Endothelial cell of umbilical vein (primary cell): ENCODE results near the gene CABLES1. TPM values are rescaled to one million over a fixed set of nuclear protein-coding genes. Genes with fewer than 3 reads are reported as not detected.
"Not testable (repeated sequence)": the region's sequence is repeated elsewhere in the genome, so short reads cannot be mapped to it uniquely, and the experiment has no call there.

Experiments
- BruUV-seq: library from RNA; stranded (reverse); fragments of 400-500 nt; replicated peaks from 2 replicates; lab custom pipeline; 2021; lab: Mats Ljungman, UMichigan
- CTCF ChIA-PET: fragments of 300-600, 350-600 bp; sonication (Branson Sonifier 250); formaldehyde crosslinking; loops from one replicate; lab custom pipeline; 2021; ENCODE audit warnings: antibody characterized with exemption, inconsistent platforms; lab: Charles Lee
- POLR2A ChIA-PET: fragments of 300-600, 350-600 bp; sonication (Branson Sonifier 250); formaldehyde crosslinking; loops from one replicate; lab custom pipeline; 2021; ENCODE audit warnings: antibody characterized with exemption, inconsistent platforms; lab: Charles Lee
- DNase-seq: peaks from one replicate; pipeline ENCODE4 v3.0.0-alpha.2; 2011; ENCODE audit warnings: low read depth, low spot score
- FAIRE-seq: peaks from 2 replicates; lab custom pipeline; 2011; peaks lifted over from hg19 to GRCh38; lab: Jason Lieb, UNC
- H2AFZ ChIP-seq: 2 replicates; pipeline ENCODE4 v1.6.0; 2012; ENCODE audit warnings: low read depth, low read length, control low read depth, inconsistent platforms
- H3K27ac ChIP-seq: 2 replicates; pipeline ENCODE4 v1.5.1; 2011; ENCODE audit warnings: low read depth, mild to moderate bottlenecking, control low read depth, low read length, moderate library complexity; ENCODE audit not compliant: insufficient read depth
- H3K27me3 ChIP-seq, 2 experiments: 2 replicates each; pipeline versions ENCODE4 v1.6.0 to v1.6.1; 2011; ENCODE audit warnings: low read length in 2 of 2, mixed read lengths in 1 of 2; ENCODE audit not compliant: control insufficient read depth in 2 of 2, insufficient read depth in 2 of 2
- H3K36me3 ChIP-seq, 2 experiments: 2 replicates in 1 of 2; 3 replicates in 1 of 2; pipeline ENCODE4 v1.5.1; 2011; ENCODE audit warnings: low read length in 2 of 2, mild to moderate bottlenecking in 1 of 2, moderate library complexity in 1 of 2; ENCODE audit not compliant: control insufficient read depth in 2 of 2, insufficient read depth in 2 of 2; ENCODE audit errors: extremely low read depth in 1 of 2
- H3K4me1 ChIP-seq: 3 replicates; pipeline ENCODE4 v1.5.1; 2011; ENCODE audit warnings: mild to moderate bottlenecking, low read length; ENCODE audit not compliant: control insufficient read depth, insufficient read depth; ENCODE audit errors: extremely low read depth
- H3K4me2 ChIP-seq: 2 replicates; pipeline ENCODE4 v1.6.1; 2011; ENCODE audit warnings: low read length, control low read depth, mixed read lengths; ENCODE audit not compliant: insufficient read depth
- H3K4me3 ChIP-seq, 3 experiments: fragments of 200-600 bp in 1 of 3; sonication (generic), shearing (Covaris generic) in 1 of 3; replicated peaks in 1 of 3; 2 replicates each; pipeline ENCODE4 v1.5.1; 2011 to 2016; ENCODE audit warnings: control low read depth in 3 of 3, low read length in 3 of 3, mild to moderate bottlenecking in 2 of 3, inconsistent platforms in 1 of 3, low read depth in 1 of 3, moderate library complexity in 1 of 3; ENCODE audit not compliant: insufficient read depth in 1 of 3
- H3K79me2 ChIP-seq: 2 replicates; pipeline ENCODE4 v1.6.0; 2012; ENCODE audit warnings: low read length, inconsistent platforms; ENCODE audit not compliant: control insufficient read depth, insufficient read depth
- H3K9ac ChIP-seq: replicated peaks from 2 replicates; pipeline ENCODE3; 2011; ENCODE audit warnings: low read length, control low read depth; ENCODE audit not compliant: insufficient read depth; ENCODE audit errors: extremely low read depth
- H3K9me1 ChIP-seq: replicated peaks from 3 replicates; pipeline ENCODE4 v1.6.0; 2011; ENCODE audit warnings: mild to moderate bottlenecking, low read length; ENCODE audit not compliant: control insufficient read depth, insufficient read depth; ENCODE audit errors: extremely low read depth
- H3K9me3 ChIP-seq: replicated peaks from 2 replicates; pipeline ENCODE4 v1.5.1; 2012; ENCODE audit warnings: low read length, inconsistent platforms; ENCODE audit not compliant: control insufficient read depth, insufficient read depth
- H4K20me1 ChIP-seq: replicated peaks from 2 replicates; pipeline ENCODE3; 2011; ENCODE audit warnings: mild to moderate bottlenecking, low read length; ENCODE audit not compliant: control insufficient read depth, insufficient read depth; ENCODE audit errors: extremely low read depth
- FOS ChIP-seq: IDR thresholded peaks from 2 replicates; pipeline ENCODE4 v1.6.1; 2011; ENCODE audit warnings: mild to moderate bottlenecking, low read length, moderate library complexity, borderline replicate concordance; ENCODE audit not compliant: insufficient read depth
- GATA2 ChIP-seq: IDR thresholded peaks from 2 replicates; pipeline ENCODE4 v1.7.0; 2011; ENCODE audit warnings: low read depth, mild to moderate bottlenecking, moderate library complexity, mixed read lengths, low read length; ENCODE audit not compliant: insufficient read length, insufficient read depth
- MYC ChIP-seq: IDR thresholded peaks from one replicate; pipeline ENCODE4 v1.6.1; 2011; ENCODE audit warnings: mild to moderate bottlenecking, low read depth, low read length
- POLR2A ChIP-seq: IDR thresholded peaks from 2 replicates; pipeline ENCODE4 v1.6.1; 2012; ENCODE audit warnings: low read depth, mild to moderate bottlenecking, control low read depth, low read length
- POLR2AphosphoS5 ChIP-seq: IDR thresholded peaks from 2 replicates; pipeline ENCODE4 v1.6.1; 2012; ENCODE audit warnings: low read depth, mild to moderate bottlenecking, control low read depth, low read length, moderate library complexity; ENCODE audit not compliant: insufficient read depth
- dilution Hi-C: fragments of 300-500 bp; cut with MboI; formaldehyde crosslinking; loops from one replicate; pipeline ENCODE4 v1.15.0; 2019; ENCODE audit warnings: low sequenced_read_pairs; ENCODE audit not compliant: extremely low pct_ligation_motif_present
- intact Hi-C: fragments of 100-400 bp; cut with micrococcal nuclease; formaldehyde crosslinking; loops from one replicate; pipeline ENCODE4 v1.10.0; 2022
- polyA plus RNA-seq, 4 experiments: library from polyadenylated mRNA; depleted of rRNA in 3 of 4; stranded (reverse) in 3 of 4; unstranded in 1 of 4; fragments of >200 nt; gene quantifications; 2 replicates each; pipeline versions ENCODE4 v1.2.1 to v1.2.3, GENCODE V29; 2011 to 2012; ENCODE audit warnings: missing spikeins in 1 of 4
- total RNA-seq: library from RNA; stranded (reverse); gene quantifications from 2 replicates; pipeline ENCODE4 v1.2.3, GENCODE V29; 2021
- TF ChIP-seq, protein P1 (sequence below): IDR thresholded peaks from 2 replicates; pipeline ENCODE4 v1.6.1; 2011; ENCODE audit not compliant: insufficient read depth, insufficient read length
- TF ChIP-seq, protein P2 (sequence below), 2 donors: IDR thresholded peaks; 1 replicate in 1 of 2; 2 replicates in 1 of 2; pipeline ENCODE4 v1.5.1; 2011; ENCODE audit warnings: low read length in 2 of 2, mild to moderate bottlenecking in 2 of 2, moderate library complexity in 2 of 2, control low read depth in 1 of 2, inconsistent platforms in 1 of 2, low read depth in 1 of 2; ENCODE audit not compliant: insufficient read depth in 1 of 2; ENCODE audit errors: extremely low read depth in 1 of 2

Gene CABLES1
- total and polyA plus RNA-seq, 2 donors (not counting 3 experiments of a cell fraction or from before 2014, with no cell fraction given): 40.2 to 71.1 TPM

DNA sequence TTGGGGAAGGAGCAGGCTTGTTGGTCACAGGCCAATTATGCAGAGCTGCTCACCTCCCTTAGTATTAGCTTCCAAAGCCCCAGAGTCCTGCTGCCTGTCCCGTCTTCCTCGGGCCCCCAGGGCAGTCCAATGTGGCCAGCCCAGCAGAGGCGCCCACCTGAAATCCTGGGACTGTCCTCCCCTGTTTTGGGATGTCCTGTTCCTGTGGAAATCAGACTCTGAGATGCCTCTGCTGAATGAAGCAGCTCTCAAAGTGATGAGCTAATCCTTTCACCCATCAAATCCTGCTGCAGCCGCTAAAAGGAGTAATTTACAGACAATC lies 105.3 kb downstream of the CABLES1 start:
- Histone ChIP-seq H4K20me1 (no peaks in the 10 kb centered on the region), H3K27ac (no peak overlapping the region), H3K36me3 (peaks cover 6 to 20% of the 10 kb centered on the region in 2 experiments), H2AFZ (no peak overlapping the region), H3K4me2 (no peak overlapping the region), H3K9me1 (no peaks in the 10 kb centered on the region), H3K4me1 (peaks cover 21% of the 10 kb centered on the region), H3K4me3 (no peak overlapping the region), H3K9me3 (no peaks in the 10 kb centered on the region), H3K27me3 (no peaks in the 10 kb centered on the region), H3K9ac (no peak overlapping the region), H3K79me2 (no peaks in the 10 kb centered on the region)
- no TSS peak for BruUV-seq
- intact Hi-C loops: no loop called here
- CTCF ChIA-PET: no interaction called here
- no peak for DNase-seq
- dilution Hi-C loops: no loop called here
- TF ChIP-seq, protein P1, sequence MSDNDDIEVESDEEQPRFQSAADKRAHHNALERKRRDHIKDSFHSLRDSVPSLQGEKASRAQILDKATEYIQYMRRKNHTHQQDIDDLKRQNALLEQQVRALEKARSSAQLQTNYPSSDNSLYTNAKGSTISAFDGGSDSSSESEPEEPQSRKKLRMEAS: no peak
- TF ChIP-seq POLR2AphosphoS5 (no peak), POLR2A (no peak), MYC (no peak), GATA2 (no peak), FOS (no peak)
- TF ChIP-seq, protein P2, sequence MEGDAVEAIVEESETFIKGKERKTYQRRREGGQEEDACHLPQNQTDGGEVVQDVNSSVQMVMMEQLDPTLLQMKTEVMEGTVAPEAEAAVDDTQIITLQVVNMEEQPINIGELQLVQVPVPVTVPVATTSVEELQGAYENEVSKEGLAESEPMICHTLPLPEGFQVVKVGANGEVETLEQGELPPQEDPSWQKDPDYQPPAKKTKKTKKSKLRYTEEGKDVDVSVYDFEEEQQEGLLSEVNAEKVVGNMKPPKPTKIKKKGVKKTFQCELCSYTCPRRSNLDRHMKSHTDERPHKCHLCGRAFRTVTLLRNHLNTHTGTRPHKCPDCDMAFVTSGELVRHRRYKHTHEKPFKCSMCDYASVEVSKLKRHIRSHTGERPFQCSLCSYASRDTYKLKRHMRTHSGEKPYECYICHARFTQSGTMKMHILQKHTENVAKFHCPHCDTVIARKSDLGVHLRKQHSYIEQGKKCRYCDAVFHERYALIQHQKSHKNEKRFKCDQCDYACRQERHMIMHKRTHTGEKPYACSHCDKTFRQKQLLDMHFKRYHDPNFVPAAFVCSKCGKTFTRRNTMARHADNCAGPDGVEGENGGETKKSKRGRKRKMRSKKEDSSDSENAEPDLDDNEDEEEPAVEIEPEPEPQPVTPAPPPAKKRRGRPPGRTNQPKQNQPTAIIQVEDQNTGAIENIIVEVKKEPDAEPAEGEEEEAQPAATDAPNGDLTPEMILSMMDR (IDR thresholded peaks at IDR 0.05; ENCODE audit: extremely low read depth in 1 of 2, insufficient read depth in 1 of 2, low read depth in 1 of 2, low read length in 2 of 2): no peak
- POLR2A ChIA-PET: no interaction called here
- FAIRE-seq: no peak

DNA sequence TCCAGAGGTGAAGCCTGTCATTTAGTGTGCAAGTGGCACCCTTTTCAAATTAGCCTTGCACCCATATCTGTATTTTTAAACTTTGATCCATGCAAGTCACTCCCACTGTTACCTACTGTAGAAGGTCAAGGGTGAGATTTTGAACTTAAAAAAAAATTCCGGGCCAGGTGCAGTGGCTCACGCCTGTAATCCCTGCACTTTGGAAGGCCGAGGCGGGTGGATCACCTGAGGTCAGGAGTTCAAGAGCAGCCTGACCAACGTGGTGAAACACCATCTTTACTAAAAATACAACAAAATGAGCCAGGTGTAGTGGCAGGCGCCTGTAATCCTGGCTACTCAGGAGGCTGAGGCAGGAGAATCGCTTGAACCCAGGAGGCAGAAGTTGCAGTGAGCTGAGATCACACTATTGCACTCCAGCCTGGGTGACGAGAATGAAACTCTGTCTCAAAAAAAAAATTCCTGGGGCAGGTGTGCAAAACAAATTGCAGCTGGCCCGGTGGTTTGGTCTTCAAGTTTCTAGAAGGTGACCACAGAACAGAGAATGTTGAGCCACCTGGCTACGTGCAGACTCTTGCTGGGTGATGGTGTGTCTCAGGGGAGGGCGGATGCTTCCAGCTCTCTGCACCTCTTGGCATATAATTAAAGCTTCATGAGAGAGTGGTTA lies 106.7 kb downstream of the CABLES1 start:
- intact Hi-C loops, POLR2A ChIA-PET, dilution Hi-C loops: not testable (repeated sequence)

More for the DNA sequence above, 106.7 kb downstream of the CABLES1 start:
- peaks cover 6 to 17% of the 10 kb centered on the region in 2 experiments for H3K36me3 ChIP-seq
- H3K9me1 ChIP-seq, DNase-seq, H4K20me1 ChIP-seq, H3K4me3 ChIP-seq, H3K9ac ChIP-seq, H3K27ac ChIP-seq, H2AFZ ChIP-seq, BruUV-seq, H3K27me3 ChIP-seq, H3K9me3 ChIP-seq, H3K4me2 ChIP-seq, FAIRE-seq, H3K79me2 ChIP-seq: not testable (repeated sequence)
- H3K4me1 ChIP-seq: peaks cover 21% of the 10 kb centered on the region
- CTCF ChIA-PET: interaction anchor here (1.5 kb wide), 1 partner anchor 170 kb away, joined by 4 read pairs; no protein-coding TSS in a partner anchor
